MM.1S (cell line): ENCODE results near the gene SLX9.

Experiments used
- DNase-seq: peaks from one replicate; pipeline ENCODE4 v3.0.0-alpha.2; 2015
- H2AFZ ChIP-seq: fragments of 300-600 bp; sonication (generic); 2 replicates; pipeline ENCODE4 v1.6.0; 2016; ENCODE audit warnings: antibody characterized with exemption, low read length
- H3F3A ChIP-seq: fragments of 300-600 bp; sonication (generic); 2 replicates; pipeline ENCODE4 v1.6.1; 2016; ENCODE audit warnings: mild to moderate bottlenecking, antibody characterized with exemption, low read length, moderate library complexity, mixed read lengths; ENCODE audit not compliant: insufficient read depth
- H3K27ac ChIP-seq: fragments of 300-600 bp; sonication (generic); 2 replicates; pipeline ENCODE4 v1.5.1; 2016; ENCODE audit warnings: mild to moderate bottlenecking, low read length
- H3K27me3 ChIP-seq: fragments of 300-600 bp; sonication (generic); replicated peaks from 2 replicates; pipeline ENCODE4 v1.6.0; 2016; ENCODE audit warnings: low read length; ENCODE audit not compliant: insufficient read depth
- H3K36me3 ChIP-seq: fragments of 300-600 bp; sonication (generic); replicated peaks from 2 replicates; pipeline ENCODE4 v1.6.1; 2016; ENCODE audit warnings: mild to moderate bottlenecking, low read length, mixed read lengths; ENCODE audit not compliant: insufficient read depth
- H3K4me1 ChIP-seq: fragments of 300-600 bp; sonication (generic); 2 replicates; pipeline ENCODE4 v1.6.1; 2016; ENCODE audit warnings: low read length, mixed read lengths
- H3K4me2 ChIP-seq: fragments of 300-600 bp; sonication (generic); 2 replicates; pipeline ENCODE4 v1.6.0; 2016; ENCODE audit warnings: low read depth, low read length
- H3K4me3 ChIP-seq: fragments of 300-600 bp; sonication (generic); 2 replicates; pipeline ENCODE4 v1.5.1; 2016; ENCODE audit warnings: low read length, mixed read lengths
- H3K79me2 ChIP-seq: fragments of 300-600 bp; sonication (generic); 2 replicates; pipeline ENCODE4 v1.6.1; 2016; ENCODE audit warnings: mixed run types, low read length, mixed read lengths
- H3K9ac ChIP-seq: fragments of 300-600 bp; sonication (generic); 2 replicates; pipeline ENCODE4 v1.6.1; 2016; ENCODE audit warnings: low read length, mixed read lengths
- H3K9me2 ChIP-seq: fragments of 300-600 bp; sonication (generic); replicated peaks from 2 replicates; pipeline ENCODE4 v1.6.1; 2016; ENCODE audit warnings: mild to moderate bottlenecking, low read length, mixed read lengths; ENCODE audit not compliant: insufficient read depth
- H3K9me3 ChIP-seq: fragments of 300-600 bp; sonication (generic); replicated peaks from 2 replicates; pipeline ENCODE4 v1.6.1; 2016; ENCODE audit warnings: mild to moderate bottlenecking, low read length, mixed read lengths; ENCODE audit not compliant: insufficient read depth
- H4K20me1 ChIP-seq: fragments of 300-600 bp; sonication (generic); 2 replicates; pipeline ENCODE4 v1.6.1; 2016; ENCODE audit warnings: mild to moderate bottlenecking, low read length, moderate library complexity, mixed read lengths; ENCODE audit not compliant: insufficient read depth
- CTCF ChIP-seq: fragments of 300-600 bp; sonication (generic); IDR thresholded peaks from 2 replicates; pipeline ENCODE4 v1.5.1; 2016; ENCODE audit warnings: antibody characterized with exemption, low read length, mixed read lengths
- EZH2 ChIP-seq: fragments of 300-600 bp; sonication (generic); optimal IDR thresholded peaks from 2 replicates; pipeline ENCODE3; 2017; ENCODE audit warnings: low read depth, mild to moderate bottlenecking, antibody characterized with exemption, low read length, mixed read lengths
- EZH2phosphoT487 ChIP-seq: fragments of 300-600 bp; sonication (generic); IDR thresholded peaks from 2 replicates; pipeline ENCODE4 v1.6.1; 2018; ENCODE audit warnings: antibody characterized with exemption, low read length

SLX9 gene

GRCh38 chr21:44905016-44905727 lies 34.7 kb upstream of the SLX9 start:
- TF ChIP-seq EZH2 (no peak), EZH2phosphoT487 (no peak), CTCF (no peak)
- H3K9me3 ChIP-seq: no peaks in the 10 kb centered on the region
- no peak overlapping the region for H3K27ac ChIP-seq
- no peaks in the 10 kb centered on the region for H3F3A ChIP-seq
- H3K27me3 ChIP-seq: peaks cover 98% of the 10 kb centered on the region
- no peak for DNase-seq
- no peak overlapping the region for H2AFZ ChIP-seq
- no peaks in the 10 kb centered on the region for H4K20me1 ChIP-seq
- no peak overlapping the region for H3K4me2 ChIP-seq
- no peaks in the 10 kb centered on the region for H3K9me2 ChIP-seq
- no peaks in the 10 kb centered on the region for H3K79me2 ChIP-seq
- no peak overlapping the region for H3K4me3 ChIP-seq
- H3K36me3 ChIP-seq: no peaks in the 10 kb centered on the region
- H3K9ac ChIP-seq: no peak overlapping the region
- no peaks in the 10 kb centered on the region for H3K4me1 ChIP-seq

GRCh38 chr21:44905728-44906090 lies 34.1 kb upstream of the SLX9 start:
- Histone ChIP-seq H3K9me3 (no peaks in the 10 kb centered on the region), H3K27ac (no peak overlapping the region), H3K27me3 (peaks cover 98% of the 10 kb centered on the region), H4K20me1 (no peaks in the 10 kb centered on the region), H3K9ac (no peak overlapping the region), H3K9me2 (no peaks in the 10 kb centered on the region), H3K4me2 (no peak overlapping the region), H3K79me2 (no peaks in the 10 kb centered on the region), H3K4me1 (no peaks in the 10 kb centered on the region), H3K4me3 (no peak overlapping the region), H3K36me3 (no peaks in the 10 kb centered on the region), H2AFZ (no peak overlapping the region), H3F3A (no peaks in the 10 kb centered on the region)
- TF ChIP-seq CTCF: no peak
- no peak for TF ChIP-seq EZH2
- TF ChIP-seq EZH2phosphoT487: no peak
- no peak for DNase-seq

- TF ChIP-seq CTCF (no peak), EZH2phosphoT487 (0 out of 2 replicates have a peak, but pooled peaks have one; percentile 23)
- H3K9ac ChIP-seq: no peak overlapping the region
Measured at GRCh38 chr21:44907225-44907965, 32.4 kb upstream of the SLX9 start.

More at GRCh38 chr21:44907225-44907965, 32.4 kb upstream of the SLX9 start:
- Histone ChIP-seq H2AFZ (no peak overlapping the region), H3K36me3 (no peaks in the 10 kb centered on the region), H3K4me2 (peak overlapping the region; percentile 24; the same call in 1 of the 2 replicates), H3F3A (no peaks in the 10 kb centered on the region), H3K27ac (no peak overlapping the region), H3K9me3 (no peaks in the 10 kb centered on the region), H4K20me1 (no peaks in the 10 kb centered on the region), H3K79me2 (no peaks in the 10 kb centered on the region), H3K4me3 (no peak overlapping the region), H3K9me2 (no peaks in the 10 kb centered on the region), H3K27me3 (peaks cover 98% of the 10 kb centered on the region), H3K4me1 (no peaks in the 10 kb centered on the region)
- DNase-seq: no peak
